HCT116 (cell line): ENCODE data around the gene SLC25A51. TPM values are rescaled to one million over a fixed set of nuclear protein-coding genes. Genes with fewer than 3 reads are reported as not detected.

ENCODE experiments used
- ATAC-seq: fragments of 200-7000 bp; cut with Tn5 transposase; 2 replicates; pipeline ENCODE4 v1.9.1; 2020; ENCODE audit warnings: mild to moderate bottlenecking, moderate library complexity
- BruUV-seq: library from RNA; stranded (reverse); fragments of 400-500 nt; replicated peaks from 2 replicates; lab custom pipeline; 2021; lab: Mats Ljungman, UMichigan
- CTCF ChIA-PET: fragments of 300-600 bp; sonication (Branson Sonifier 250); formaldehyde crosslinking; loops from one replicate; lab custom pipeline; 2021; ENCODE audit warnings: antibody characterized with exemption; lab: Charles Lee
- POLR2A ChIA-PET: fragments of 300-600, 350-600 bp; sonication (Branson Sonifier 250); formaldehyde crosslinking; loops from one replicate; lab custom pipeline; 2021; ENCODE audit warnings: antibody characterized with exemption; lab: Charles Lee
- RAD21 ChIA-PET, 2 experiments: fragments of 300-600 bp; sonication (Branson Sonifier 250); formaldehyde crosslinking; loops; one replicate each; lab custom pipeline; 2023; ENCODE audit warnings: low total read pairs in 2 of 2; ENCODE audit not compliant: uncharacterized antibody in 2 of 2, unreplicated experiment in 2 of 2, low non-redundant PET in 1 of 2; lab: Charles Lee
- DNase-seq: peaks from one replicate; pipeline ENCODE4 v3.0.0-alpha.2; 2010; ENCODE audit warnings: low read depth, low spot score
- H2AFZ ChIP-seq: fragments of 200-600 bp; shearing (Covaris generic), sonication (generic); 2 replicates; pipeline ENCODE4 v1.6.1; 2017; ENCODE audit warnings: low read depth, mixed run types, mixed read lengths, antibody characterized with exemption, low read length; ENCODE audit not compliant: poor library complexity, severe bottlenecking
- H3K27ac ChIP-seq: 2 replicates; pipeline ENCODE4 v1.5.1; 2012; ENCODE audit warnings: low read depth, low read length
- H3K27me3 ChIP-seq: fragments of 200-600 bp; sonication (generic); 2 replicates; pipeline ENCODE4 v1.6.1; 2016; ENCODE audit warnings: mixed run types, low read length, mixed read lengths; ENCODE audit not compliant: insufficient read depth
- H3K36me3 ChIP-seq, 2 experiments: fragments of 200-500 bp in 1 of 2; fragments of 200-600 bp in 1 of 2; sonication (Bioruptor generic) in 1 of 2; sonication (generic) in 1 of 2; 2 replicates each; pipeline versions ENCODE4 v1.5.1 to v1.6.1; 2014 to 2016; ENCODE audit warnings: low read length in 2 of 2, inconsistent platforms in 1 of 2, mixed read lengths in 1 of 2, mixed run types in 1 of 2; ENCODE audit not compliant: insufficient read depth in 2 of 2, control insufficient read depth in 1 of 2
- H3K4me1 ChIP-seq, 2 experiments: fragments of 200-600 bp in 1 of 2; sonication (generic) in 1 of 2; 2 replicates each; pipeline versions ENCODE4 v1.5.1 to v1.6.1; 2012 to 2017; ENCODE audit warnings: low read length in 2 of 2, inconsistent platforms in 1 of 2, mild to moderate bottlenecking in 1 of 2, mixed read lengths in 1 of 2, mixed run types in 1 of 2, moderate library complexity in 1 of 2; ENCODE audit not compliant: insufficient read depth in 2 of 2, control insufficient read depth in 1 of 2
- H3K4me2 ChIP-seq: fragments of 200-600 bp; sonication (generic); 2 replicates; pipeline ENCODE4 v1.6.1; 2017; ENCODE audit warnings: mixed run types, low read length, mixed read lengths
- H3K4me3 ChIP-seq, 2 experiments: fragments of 200-600 bp in 1 of 2; sonication (generic) in 1 of 2; replicated peaks in 1 of 2; 2 replicates each; pipeline ENCODE4 v1.5.1; 2011 to 2016; ENCODE audit warnings: low read length in 2 of 2, control low read depth in 1 of 2, low read depth in 1 of 2, mild to moderate bottlenecking in 1 of 2, mixed read lengths in 1 of 2, mixed run types in 1 of 2
- H3K79me2 ChIP-seq: fragments of 200-600 bp; sonication (generic); 2 replicates; pipeline ENCODE4 v1.6.1; 2017; ENCODE audit warnings: mild to moderate bottlenecking, mixed run types, low read length, moderate library complexity, mixed read lengths; ENCODE audit not compliant: insufficient read depth
- H3K9ac ChIP-seq: fragments of 200-600 bp; sonication (generic); 2 replicates; pipeline ENCODE4 v1.6.1; 2016; ENCODE audit warnings: low read length, mixed read lengths
- H3K9me2 ChIP-seq: fragments of 200-600 bp; sonication (generic), shearing (Covaris generic); 2 replicates; pipeline ENCODE4 v1.6.1; 2017; ENCODE audit warnings: mixed run types, mild to moderate bottlenecking, moderate library complexity; ENCODE audit not compliant: insufficient read depth
- H3K9me3 ChIP-seq, 2 experiments: fragments of 200-500 bp in 1 of 2; fragments of 200-600 bp in 1 of 2; sonication (Bioruptor generic) in 1 of 2; sonication (generic) in 1 of 2; 2 replicates each; pipeline ENCODE4 v1.6.1; 2014 to 2017; ENCODE audit warnings: low read length in 2 of 2, mixed read lengths in 2 of 2, inconsistent platforms in 1 of 2, low read depth in 1 of 2, mild to moderate bottlenecking in 1 of 2, mixed run types in 1 of 2, moderate library complexity in 1 of 2; ENCODE audit not compliant: control insufficient read depth in 1 of 2, insufficient read depth in 1 of 2
- H4K20me1 ChIP-seq: fragments of 200-600 bp; sonication (generic), shearing (Covaris generic); 2 replicates; pipeline ENCODE4 v1.6.1; 2017; ENCODE audit warnings: mixed run types, mild to moderate bottlenecking, moderate library complexity; ENCODE audit not compliant: insufficient read depth
- ATF3 ChIP-seq: IDR thresholded peaks from 2 replicates; pipeline ENCODE4 v1.6.1; 2012
- CEBPB ChIP-seq: IDR thresholded peaks from 2 replicates; pipeline ENCODE4 v1.6.1; 2012; ENCODE audit warnings: low read depth
- CTCF ChIP-seq, 3 experiments: fragments of 200-600 bp in 1 of 3; sonication (generic) in 1 of 3; IDR thresholded peaks in 2 of 3; conservative IDR thresholded peaks in 1 of 3; 2 replicates each; pipeline ENCODE4 v1.5.1; 2012 to 2017; ENCODE audit warnings: low read depth in 2 of 3, low read length in 2 of 3, antibody characterized with exemption in 1 of 3, borderline replicate concordance in 1 of 3, control low read depth in 1 of 3, mild to moderate bottlenecking in 1 of 3, mixed read lengths in 1 of 3, mixed run types in 1 of 3, moderate library complexity in 1 of 3; ENCODE audit not compliant: insufficient read depth in 1 of 3
- EGR1 ChIP-seq: IDR thresholded peaks from 2 replicates; pipeline ENCODE4 v1.6.1; 2012; ENCODE audit warnings: low read depth
- ELF1 ChIP-seq: IDR thresholded peaks from 2 replicates; pipeline ENCODE4 v1.6.1; 2012; ENCODE audit warnings: low read depth, borderline replicate concordance
- EZH2 ChIP-seq: fragments of 200-600 bp; sonication (generic); IDR thresholded peaks from 2 replicates; pipeline ENCODE4 v1.6.1; 2017; ENCODE audit warnings: antibody characterized with exemption, mixed run types
- EZH2phosphoT487 ChIP-seq: fragments of 200-600 bp; IDR thresholded peaks from 2 replicates; pipeline ENCODE4 v1.6.1; 2018; ENCODE audit warnings: antibody characterized with exemption, borderline replicate concordance
- FOSL1 ChIP-seq: IDR thresholded peaks from 2 replicates; pipeline ENCODE4 v1.6.1; 2012; ENCODE audit warnings: low read depth
- JUND ChIP-seq: IDR thresholded peaks from 2 replicates; pipeline ENCODE4 v1.6.1; 2012
- MAX ChIP-seq: IDR thresholded peaks from 2 replicates; pipeline ENCODE4 v1.6.1; 2012
- POLR2AphosphoS5 ChIP-seq: IDR thresholded peaks from 2 replicates; pipeline ENCODE4 v1.6.1; 2011; ENCODE audit warnings: mild to moderate bottlenecking, low read depth, low read length, moderate library complexity
- RAD21 ChIP-seq: IDR thresholded peaks from 2 replicates; pipeline ENCODE4 v1.6.1; 2012; ENCODE audit warnings: low read depth, mild to moderate bottlenecking
- REST ChIP-seq: IDR thresholded peaks from 2 replicates; pipeline ENCODE4 v1.6.1; 2012; ENCODE audit warnings: low read depth
- SP1 ChIP-seq: IDR thresholded peaks from 2 replicates; pipeline ENCODE4 v1.6.1; 2012; ENCODE audit warnings: low read depth
- SRF ChIP-seq: IDR thresholded peaks from 2 replicates; pipeline ENCODE4 v1.6.1; 2012; ENCODE audit warnings: low read depth
- TCF7L2 ChIP-seq: IDR thresholded peaks from 2 replicates; pipeline ENCODE4 v1.7.0; 2011; ENCODE audit warnings: borderline replicate concordance, inconsistent platforms; ENCODE audit not compliant: insufficient read depth, insufficient read length; ENCODE audit errors: extremely low read depth
- YY1 ChIP-seq: IDR thresholded peaks from 2 replicates; pipeline ENCODE4 v1.6.1; 2011; ENCODE audit warnings: low read length, low read depth, moderate library complexity, mild to moderate bottlenecking; ENCODE audit not compliant: insufficient replicate concordance; ENCODE audit errors: extremely low read depth
- ZBTB33 ChIP-seq: IDR thresholded peaks from 2 replicates; pipeline ENCODE4 v1.6.1; 2011; ENCODE audit warnings: mild to moderate bottlenecking, low read length, moderate library complexity; ENCODE audit not compliant: insufficient replicate concordance; ENCODE audit errors: extremely low read depth
- ZFX ChIP-seq: fragments of 450-650 bp; IDR thresholded peaks from 2 replicates; pipeline ENCODE4 v1.6.1; 2017
- ZNF274 ChIP-seq: fragments of 200-500 bp; sonication (Bioruptor generic); IDR thresholded peaks from 2 replicates; pipeline ENCODE4 v1.6.1; 2014; ENCODE audit warnings: mild to moderate bottlenecking, low read depth, low read length, inconsistent platforms
- intact Hi-C: fragments of 100-400 bp; cut with micrococcal nuclease; formaldehyde crosslinking; loops from 2 replicates; pipeline ENCODE4 v1.10.0; 2022
- total RNA-seq: library from RNA; stranded (reverse); gene quantifications from one replicate; pipeline ENCODE4 v1.2.1, GENCODE V29; 2021; ENCODE audit not compliant: unreplicated experiment

The SLC25A51 gene
- total RNA-seq, 1 experiment from 2014 or later: 27.3 TPM

GRCh38 chr9:37918665-37919170 is 14.8 kb upstream of the SLC25A51 start:
- H3K4me1 ChIP-seq: peaks cover 0 to 4% of the 10 kb centered on the region in 2 experiments; a peak in 1 of 4 replicates
- H3K9me2 ChIP-seq: no peaks in the 10 kb centered on the region

More at GRCh38 chr9:37918665-37919170, 14.8 kb upstream of the SLC25A51 start:
- no peak overlapping the region for H3K27ac ChIP-seq
- RAD21 ChIA-PET: no interaction called here
- CTCF ChIA-PET: no interaction called here
- no peaks in the 10 kb centered on the region for H3K9me3 ChIP-seq
- H4K20me1 ChIP-seq: no peaks in the 10 kb centered on the region
- no peak overlapping the region for H3K4me3 ChIP-seq
- intact Hi-C loops: loop anchor here (5.0 kb wide), 1 partner anchor 49 kb away; no protein-coding TSS in a partner anchor
- DNase-seq (no peak), ATAC-seq (no peak)
- H3K9ac ChIP-seq: no peak overlapping the region
- POLR2A ChIA-PET: interaction anchor here (0.6 to 0.7 kb wide), 2 partner anchors 259 to 429 kb away, joined by 3 to 4 read pairs; no protein-coding TSS in a partner anchor
- no TSS peak for BruUV-seq
- no peak overlapping the region for H3K4me2 ChIP-seq
- H3K79me2 ChIP-seq: no peaks in the 10 kb centered on the region
- H3K36me3 ChIP-seq: peaks cover 7 to 23% of the 10 kb centered on the region in 2 experiments; a peak in 3 of 4 replicates
- H2AFZ ChIP-seq: no peak overlapping the region
- no peaks in the 10 kb centered on the region for H3K27me3 ChIP-seq
- TF ChIP-seq RAD21 (no peak), CEBPB (no peak), MAX (no peak), CTCF (IDR thresholded peaks at IDR 0.05 in 2 of 3, conservative IDR thresholded peaks at IDR 0.05 in 1 of 3; ENCODE audit: borderline replicate concordance in 1 of 3, insufficient read depth in 1 of 3, low read depth in 2 of 3, low read length in 2 of 3) (no peak), JUND (no peak), YY1 (no peak), ZBTB33 (no peak), REST (no peak), ATF3 (no peak), EZH2phosphoT487 (no peak), EZH2 (no peak), POLR2AphosphoS5 (no peak), TCF7L2 (no peak), ZNF274 (no peak), ZFX (no peak), FOSL1 (no peak), ELF1 (no peak), SRF (no peak), EGR1 (no peak), SP1 (no peak)
- TF ChIP-seq, all 23 proteins: peak for 0
